ENCODE measurements around the gene MED15. TPM values are rescaled to one million over a fixed set of nuclear protein-coding genes. Genes with fewer than 3 reads are reported as not detected.

MED15 gene
- total RNA-seq, 1 donor from 2014 or later: 51.9 TPM

DNA sequence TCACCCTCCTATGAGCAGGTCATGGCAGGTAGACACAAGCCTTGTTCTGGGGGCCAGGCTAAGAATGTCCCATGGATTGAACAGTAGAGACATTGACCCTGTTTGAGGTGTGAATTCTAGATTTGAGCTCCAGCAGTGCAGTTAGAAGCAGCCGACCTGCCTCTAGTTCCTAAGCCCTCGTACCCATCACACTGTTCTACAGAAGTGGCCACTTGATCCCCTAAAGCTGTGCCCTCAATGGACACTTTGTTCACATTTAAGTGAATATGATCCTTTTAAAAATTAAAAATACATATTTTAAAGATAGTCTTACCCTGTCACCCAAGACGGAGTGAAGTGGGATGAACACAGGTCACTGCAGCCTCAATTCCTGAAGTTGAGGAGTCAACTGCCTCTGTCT, 122.0 kb downstream of the MED15 start:
- H3K4me3 ChIP-seq (ENCODE audit: low read depth, low read length): no peak overlapping the region
- DNase-seq (ENCODE audit: low read depth): no peak
- TF ChIP-seq, protein P1, sequence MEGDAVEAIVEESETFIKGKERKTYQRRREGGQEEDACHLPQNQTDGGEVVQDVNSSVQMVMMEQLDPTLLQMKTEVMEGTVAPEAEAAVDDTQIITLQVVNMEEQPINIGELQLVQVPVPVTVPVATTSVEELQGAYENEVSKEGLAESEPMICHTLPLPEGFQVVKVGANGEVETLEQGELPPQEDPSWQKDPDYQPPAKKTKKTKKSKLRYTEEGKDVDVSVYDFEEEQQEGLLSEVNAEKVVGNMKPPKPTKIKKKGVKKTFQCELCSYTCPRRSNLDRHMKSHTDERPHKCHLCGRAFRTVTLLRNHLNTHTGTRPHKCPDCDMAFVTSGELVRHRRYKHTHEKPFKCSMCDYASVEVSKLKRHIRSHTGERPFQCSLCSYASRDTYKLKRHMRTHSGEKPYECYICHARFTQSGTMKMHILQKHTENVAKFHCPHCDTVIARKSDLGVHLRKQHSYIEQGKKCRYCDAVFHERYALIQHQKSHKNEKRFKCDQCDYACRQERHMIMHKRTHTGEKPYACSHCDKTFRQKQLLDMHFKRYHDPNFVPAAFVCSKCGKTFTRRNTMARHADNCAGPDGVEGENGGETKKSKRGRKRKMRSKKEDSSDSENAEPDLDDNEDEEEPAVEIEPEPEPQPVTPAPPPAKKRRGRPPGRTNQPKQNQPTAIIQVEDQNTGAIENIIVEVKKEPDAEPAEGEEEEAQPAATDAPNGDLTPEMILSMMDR (conservative IDR thresholded peaks at IDR 0.05; ENCODE audit: low read depth, low read length): no peak

DNA sequence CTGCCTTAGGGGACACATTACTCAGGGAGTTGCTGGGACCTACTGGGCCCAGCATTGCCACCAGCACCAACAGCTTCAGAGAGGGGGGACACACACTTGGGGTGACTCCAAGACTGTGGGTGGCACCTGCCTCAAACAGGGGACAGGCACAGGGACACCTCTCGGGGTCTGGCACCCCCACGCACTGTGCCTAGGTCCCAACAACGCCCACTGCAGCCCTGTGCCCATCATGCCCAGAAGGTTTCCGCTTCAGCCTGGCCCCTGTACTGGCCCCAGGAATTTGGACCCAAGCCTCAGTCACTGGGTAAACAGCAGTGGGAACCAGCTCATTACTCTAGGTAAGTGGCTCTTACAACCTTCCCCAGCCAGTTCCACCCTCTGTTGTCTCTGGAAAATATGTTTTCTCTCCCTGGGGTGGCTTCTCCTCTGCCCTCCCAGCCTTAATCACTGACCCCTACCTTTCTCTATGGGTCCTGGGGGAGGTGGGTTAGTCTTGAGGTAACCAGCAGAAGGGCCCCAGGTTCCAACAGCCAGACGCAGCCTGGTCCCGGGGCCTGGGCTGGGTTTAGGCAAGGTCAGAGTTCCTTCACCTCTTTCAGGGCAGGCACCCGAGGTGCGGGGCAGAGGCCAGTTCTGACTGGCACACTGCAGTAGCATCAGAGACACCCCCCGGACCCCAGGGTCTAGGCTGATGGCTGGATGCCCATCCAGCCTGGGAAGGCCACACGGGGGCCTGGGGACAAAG, 123.6 kb downstream of the MED15 start:
- DNase-seq (ENCODE audit: low read depth): no peak
- TF ChIP-seq, protein P1 (conservative IDR thresholded peaks at IDR 0.05; ENCODE audit: low read depth, low read length): no peak

DNA sequence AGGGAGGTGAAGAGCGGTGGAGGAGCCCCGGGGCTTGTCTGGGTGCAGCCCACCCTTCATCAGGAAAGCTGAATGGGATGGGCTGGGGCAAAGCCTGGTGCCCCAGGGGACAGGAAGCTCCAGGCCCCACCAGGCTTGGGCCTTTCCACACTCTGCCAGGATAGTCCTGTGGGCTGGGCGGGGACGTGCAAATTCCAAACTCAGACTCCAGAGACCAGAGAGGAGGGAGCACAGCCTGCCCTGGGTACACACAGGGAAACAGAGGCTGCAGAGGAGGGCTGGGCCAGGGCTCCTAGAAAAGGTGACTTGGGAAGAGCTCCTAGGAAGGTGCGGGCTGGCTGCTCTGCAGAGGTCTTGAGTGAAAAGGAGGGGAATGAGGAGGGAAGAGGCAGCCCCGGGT, 124.7 kb downstream of the MED15 start:
- H3K4me3 ChIP-seq (ENCODE audit: low read depth, low read length): no peak overlapping the region
- no peak for DNase-seq (ENCODE audit: low read depth)
- TF ChIP-seq, protein P1 (conservative IDR thresholded peaks at IDR 0.05; ENCODE audit: low read depth, low read length): no peak

More for the DNA sequence above, 123.6 kb downstream of the MED15 start:
- no peak overlapping the region for H3K4me3 ChIP-seq (ENCODE audit: low read depth, low read length)

DNA sequence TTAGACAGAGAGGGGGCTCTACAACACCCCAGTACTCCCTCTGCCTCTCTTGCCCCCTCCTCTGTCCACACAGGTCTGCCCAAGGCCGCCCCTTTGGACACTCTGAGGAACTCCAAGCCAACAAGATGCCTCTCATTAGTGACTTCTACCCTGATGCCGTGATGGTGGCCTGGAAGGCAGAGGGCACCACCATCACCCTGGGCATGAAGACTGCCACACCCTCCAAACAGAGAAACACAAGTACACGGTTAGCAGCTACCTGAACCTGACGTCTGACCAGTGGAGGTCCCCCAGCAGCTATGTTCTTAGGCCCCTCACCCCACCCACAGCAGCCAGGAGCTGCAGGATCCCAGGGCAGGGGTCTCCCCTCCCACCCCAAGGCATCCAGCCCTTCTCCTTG, 125.1 kb downstream of the MED15 start:
- H3K4me3 ChIP-seq (ENCODE audit: low read depth, low read length): no peak overlapping the region
- TF ChIP-seq, protein P1 (conservative IDR thresholded peaks at IDR 0.05; ENCODE audit: low read depth, low read length): no peak
- DNase-seq (ENCODE audit: low read depth): no peak

DNA sequence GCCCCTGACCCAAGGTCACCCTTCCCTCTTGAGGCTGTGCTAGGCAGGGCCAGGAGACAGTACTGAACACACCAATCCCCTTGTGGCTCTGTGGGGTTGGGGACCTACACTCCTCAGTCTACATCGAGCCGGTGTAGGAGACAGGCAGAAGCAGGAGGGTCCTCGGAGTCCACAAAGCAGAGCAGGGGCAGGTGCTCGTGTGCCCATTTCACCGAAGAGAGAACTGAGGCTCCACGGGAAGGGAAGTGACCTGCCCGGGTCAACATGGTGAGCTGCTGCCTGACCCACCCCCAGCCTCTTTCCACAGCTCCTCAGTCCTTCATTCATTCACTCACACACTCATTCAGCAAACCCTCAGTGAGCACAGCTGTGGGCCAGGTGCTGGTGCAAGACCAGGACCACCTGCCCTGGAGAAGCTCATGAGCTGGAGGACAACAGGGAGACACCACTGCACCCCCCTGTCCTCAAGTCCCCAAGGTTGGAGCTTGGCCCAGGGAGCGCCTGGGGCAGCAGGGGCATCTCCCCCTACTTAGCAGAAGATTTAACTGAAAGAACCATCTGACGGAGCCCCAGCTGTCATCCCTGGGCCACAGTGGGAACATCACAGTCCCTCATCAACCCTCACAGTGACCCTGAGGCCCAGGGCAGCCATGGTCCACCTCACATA, 127.3 kb downstream of the MED15 start:
- DNase-seq (ENCODE audit: low read depth): no peak
- no peak overlapping the region for H3K4me3 ChIP-seq (ENCODE audit: low read depth, low read length)
- TF ChIP-seq, protein P1 (conservative IDR thresholded peaks at IDR 0.05; ENCODE audit: low read depth, low read length): no peak

DNA sequence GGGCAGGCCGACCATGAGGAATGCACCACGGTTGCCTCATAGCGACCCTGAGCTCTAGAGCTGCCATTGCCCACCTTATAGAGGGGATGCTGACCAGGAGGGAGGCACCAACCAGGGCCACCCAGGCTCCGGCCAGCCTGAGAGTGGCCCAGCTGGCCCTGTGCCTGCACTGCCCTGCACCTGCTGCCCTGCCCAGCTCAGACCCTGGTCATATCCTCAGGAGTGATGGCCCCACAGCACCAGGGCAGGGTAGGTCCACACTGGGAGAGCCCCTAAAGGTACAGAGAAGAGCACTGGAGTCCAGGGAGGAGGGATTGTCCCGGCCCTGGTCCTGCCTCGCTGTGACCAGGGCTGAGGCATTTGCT, 127.8 kb downstream of the MED15 start:
- DNase-seq (ENCODE audit: low read depth): no peak
- TF ChIP-seq, protein P1 (conservative IDR thresholded peaks at IDR 0.05; ENCODE audit: low read depth, low read length): no peak
- H3K4me3 ChIP-seq (ENCODE audit: low read depth, low read length): no peak overlapping the region
